ENCODE results near the gene MBD5.

Gene MBD5

GRCh38 chr2:148515120-148515519, 494.2 kb downstream of the MBD5 start:
- TF ChIP-seq ZFX (IDR thresholded peaks at IDR 0.05) (no peak), CTCF (conservative IDR thresholded peaks at IDR 0.05) (no peak)
- no peak overlapping the region for H3K27ac ChIP-seq

GRCh38 chr2:148515976-148516375, 495.1 kb downstream of the MBD5 start:
- TF ChIP-seq CTCF (conservative IDR thresholded peaks at IDR 0.05) (no peak), ZFX (IDR thresholded peaks at IDR 0.05) (no peak)

GRCh38 chr2:148517296-148517695, 496.4 kb downstream of the MBD5 start:
- TF ChIP-seq CTCF (conservative IDR thresholded peaks at IDR 0.05) = no peak
- no peak for TF ChIP-seq ZFX (IDR thresholded peaks at IDR 0.05)
- H3K27ac ChIP-seq = no peak overlapping the region

More at GRCh38 chr2:148515976-148516375, 495.1 kb downstream of the MBD5 start:
- no peak overlapping the region for H3K27ac ChIP-seq

GRCh38 chr2:148517822-148518221, 496.9 kb downstream of the MBD5 start:
- H3K27ac ChIP-seq = no peak overlapping the region
- TF ChIP-seq ZFX (IDR thresholded peaks at IDR 0.05) (no peak), CTCF (conservative IDR thresholded peaks at IDR 0.05) (no peak)

GRCh38 chr2:148519013-148519412, 498.1 kb downstream of the MBD5 start:
- TF ChIP-seq ZFX (IDR thresholded peaks at IDR 0.05) (no peak), CTCF (conservative IDR thresholded peaks at IDR 0.05) (no peak)

GRCh38 chr2:148521181-148521580, 500.3 kb downstream of the MBD5 start:
- no peak overlapping the region for H3K27ac ChIP-seq
- TF ChIP-seq ZFX (IDR thresholded peaks at IDR 0.05) (no peak), CTCF (conservative IDR thresholded peaks at IDR 0.05) (no peak)

More at GRCh38 chr2:148519013-148519412, 498.1 kb downstream of the MBD5 start:
- H3K27ac ChIP-seq = no peak overlapping the region

- TF ChIP-seq CTCF (conservative IDR thresholded peaks at IDR 0.05) (no peak), ZFX (IDR thresholded peaks at IDR 0.05) (no peak)
- no peak overlapping the region for H3K27ac ChIP-seq
These were observed 502.4 kb downstream of the MBD5 start for GRCh38 chr2:148523315-148523714.
